LHCN-M2 (cell line): ENCODE data around the gene ZBTB7A. TPM values are rescaled to one million over a fixed set of nuclear protein-coding genes. Genes with fewer than 3 reads are reported as not detected.

ENCODE experiments used
- DNase-seq: peaks from one replicate; pipeline ENCODE4 v3.0.0-alpha.2; 2012; ENCODE audit warnings: low read depth
- total RNA-seq: library from RNA; depleted of rRNA; stranded (reverse); fragments of >200 nt; gene quantifications from 2 replicates; pipeline ENCODE4 v1.2.3, GENCODE V29; 2014

Gene ZBTB7A
- total RNA-seq, 1 experiment from 2014 or later = 29.7 TPM

GRCh38 chr19:4036576-4037300, 30.0 kb downstream of the ZBTB7A start:
- DNase-seq = no peak

- DNase-seq = no peak
Measured at GRCh38 chr19:4035582-4035981, 31.1 kb downstream of the ZBTB7A start.

- no peak for DNase-seq
Measured at GRCh38 chr19:4035018-4035566, 31.6 kb downstream of the ZBTB7A start.

- no peak for DNase-seq
Measured at GRCh38 chr19:4034048-4035017, 32.4 kb downstream of the ZBTB7A start.

GRCh38 chr19:4033028-4033956, 33.4 kb downstream of the ZBTB7A start:
- no peak for DNase-seq

- DNase-seq = no peak
Measured at GRCh38 chr19:4032436-4032835, 34.3 kb downstream of the ZBTB7A start.

- no peak for DNase-seq
Measured at GRCh38 chr19:4031420-4031819, 35.3 kb downstream of the ZBTB7A start.

- no peak for DNase-seq
Measured at GRCh38 chr19:4030981-4031380, 35.7 kb downstream of the ZBTB7A start.

- no peak for DNase-seq
Measured at GRCh38 chr19:4030552-4030951, 36.1 kb downstream of the ZBTB7A start.

GRCh38 chr19:4029247-4029614, 37.5 kb downstream of the ZBTB7A start:
- no peak for DNase-seq

- DNase-seq = no peak
Measured at GRCh38 chr19:4028334-4029246, 38.1 kb downstream of the ZBTB7A start.

GRCh38 chr19:4027146-4027545, 39.6 kb downstream of the ZBTB7A start:
- DNase-seq = no peak

GRCh38 chr19:4025317-4025716, 41.4 kb downstream of the ZBTB7A start:
- no peak for DNase-seq

- DNase-seq = no peak
Measured at GRCh38 chr19:4023600-4024398, 42.9 kb downstream of the ZBTB7A start.

- no peak for DNase-seq
Measured at GRCh38 chr19:4019578-4019977, 47.1 kb downstream of the ZBTB7A start.

GRCh38 chr19:4018775-4019504, 47.8 kb downstream of the ZBTB7A start:
- no peak for DNase-seq

- DNase-seq = no peak
Measured at GRCh38 chr19:4018140-4018613, 48.5 kb downstream of the ZBTB7A start.

- no peak for DNase-seq
Measured at GRCh38 chr19:4016903-4017638, 49.6 kb downstream of the ZBTB7A start.
